HCT116 (cell line): ENCODE data around the gene KRTAP4-6. TPM values are rescaled to one million over a fixed set of nuclear protein-coding genes. Genes with fewer than 3 reads are reported as not detected.

ENCODE experiments used
- ATAC-seq: fragments of 200-7000 bp; cut with Tn5 transposase; 2 replicates; pipeline ENCODE4 v1.9.1; 2020; ENCODE audit warnings: mild to moderate bottlenecking, moderate library complexity
- BruUV-seq: library from RNA; stranded (reverse); fragments of 400-500 nt; replicated peaks from 2 replicates; lab custom pipeline; 2021; lab: Mats Ljungman, UMichigan
- CTCF ChIA-PET: fragments of 300-600 bp; sonication (Branson Sonifier 250); formaldehyde crosslinking; loops from one replicate; lab custom pipeline; 2021; ENCODE audit warnings: antibody characterized with exemption; lab: Charles Lee
- POLR2A ChIA-PET: fragments of 300-600, 350-600 bp; sonication (Branson Sonifier 250); formaldehyde crosslinking; loops from one replicate; lab custom pipeline; 2021; ENCODE audit warnings: antibody characterized with exemption; lab: Charles Lee
- RAD21 ChIA-PET, 2 experiments: fragments of 300-600 bp; sonication (Branson Sonifier 250); formaldehyde crosslinking; loops; one replicate each; lab custom pipeline; 2023; ENCODE audit warnings: low total read pairs in 2 of 2; ENCODE audit not compliant: uncharacterized antibody in 2 of 2, unreplicated experiment in 2 of 2, low non-redundant PET in 1 of 2; lab: Charles Lee
- DNase-seq: peaks from one replicate; pipeline ENCODE4 v3.0.0-alpha.2; 2010; ENCODE audit warnings: low read depth, low spot score
- H2AFZ ChIP-seq: fragments of 200-600 bp; shearing (Covaris generic), sonication (generic); 2 replicates; pipeline ENCODE4 v1.6.1; 2017; ENCODE audit warnings: low read depth, mixed run types, mixed read lengths, antibody characterized with exemption, low read length; ENCODE audit not compliant: poor library complexity, severe bottlenecking
- H3K27ac ChIP-seq: 2 replicates; pipeline ENCODE4 v1.5.1; 2012; ENCODE audit warnings: low read depth, low read length
- H3K27me3 ChIP-seq: fragments of 200-600 bp; sonication (generic); 2 replicates; pipeline ENCODE4 v1.6.1; 2016; ENCODE audit warnings: mixed run types, low read length, mixed read lengths; ENCODE audit not compliant: insufficient read depth
- H3K36me3 ChIP-seq, 2 experiments: fragments of 200-500 bp in 1 of 2; fragments of 200-600 bp in 1 of 2; sonication (Bioruptor generic) in 1 of 2; sonication (generic) in 1 of 2; 2 replicates each; pipeline versions ENCODE4 v1.5.1 to v1.6.1; 2014 to 2016; ENCODE audit warnings: low read length in 2 of 2, inconsistent platforms in 1 of 2, mixed read lengths in 1 of 2, mixed run types in 1 of 2; ENCODE audit not compliant: insufficient read depth in 2 of 2, control insufficient read depth in 1 of 2
- H3K4me1 ChIP-seq, 2 experiments: fragments of 200-600 bp in 1 of 2; sonication (generic) in 1 of 2; 2 replicates each; pipeline versions ENCODE4 v1.5.1 to v1.6.1; 2012 to 2017; ENCODE audit warnings: low read length in 2 of 2, inconsistent platforms in 1 of 2, mild to moderate bottlenecking in 1 of 2, mixed read lengths in 1 of 2, mixed run types in 1 of 2, moderate library complexity in 1 of 2; ENCODE audit not compliant: insufficient read depth in 2 of 2, control insufficient read depth in 1 of 2
- H3K4me2 ChIP-seq: fragments of 200-600 bp; sonication (generic); 2 replicates; pipeline ENCODE4 v1.6.1; 2017; ENCODE audit warnings: mixed run types, low read length, mixed read lengths
- H3K4me3 ChIP-seq, 2 experiments: fragments of 200-600 bp in 1 of 2; sonication (generic) in 1 of 2; replicated peaks in 1 of 2; 2 replicates each; pipeline ENCODE4 v1.5.1; 2011 to 2016; ENCODE audit warnings: low read length in 2 of 2, control low read depth in 1 of 2, low read depth in 1 of 2, mild to moderate bottlenecking in 1 of 2, mixed read lengths in 1 of 2, mixed run types in 1 of 2
- H3K79me2 ChIP-seq: fragments of 200-600 bp; sonication (generic); 2 replicates; pipeline ENCODE4 v1.6.1; 2017; ENCODE audit warnings: mild to moderate bottlenecking, mixed run types, low read length, moderate library complexity, mixed read lengths; ENCODE audit not compliant: insufficient read depth
- H3K9ac ChIP-seq: fragments of 200-600 bp; sonication (generic); 2 replicates; pipeline ENCODE4 v1.6.1; 2016; ENCODE audit warnings: low read length, mixed read lengths
- H3K9me2 ChIP-seq: fragments of 200-600 bp; sonication (generic), shearing (Covaris generic); 2 replicates; pipeline ENCODE4 v1.6.1; 2017; ENCODE audit warnings: mixed run types, mild to moderate bottlenecking, moderate library complexity; ENCODE audit not compliant: insufficient read depth
- H3K9me3 ChIP-seq, 2 experiments: fragments of 200-500 bp in 1 of 2; fragments of 200-600 bp in 1 of 2; sonication (Bioruptor generic) in 1 of 2; sonication (generic) in 1 of 2; 2 replicates each; pipeline ENCODE4 v1.6.1; 2014 to 2017; ENCODE audit warnings: low read length in 2 of 2, mixed read lengths in 2 of 2, inconsistent platforms in 1 of 2, low read depth in 1 of 2, mild to moderate bottlenecking in 1 of 2, mixed run types in 1 of 2, moderate library complexity in 1 of 2; ENCODE audit not compliant: control insufficient read depth in 1 of 2, insufficient read depth in 1 of 2
- H4K20me1 ChIP-seq: fragments of 200-600 bp; sonication (generic), shearing (Covaris generic); 2 replicates; pipeline ENCODE4 v1.6.1; 2017; ENCODE audit warnings: mixed run types, mild to moderate bottlenecking, moderate library complexity; ENCODE audit not compliant: insufficient read depth
- CTCF ChIP-seq, 3 experiments: fragments of 200-600 bp in 1 of 3; sonication (generic) in 1 of 3; IDR thresholded peaks in 2 of 3; conservative IDR thresholded peaks in 1 of 3; 2 replicates each; pipeline ENCODE4 v1.5.1; 2012 to 2017; ENCODE audit warnings: low read depth in 2 of 3, low read length in 2 of 3, antibody characterized with exemption in 1 of 3, borderline replicate concordance in 1 of 3, control low read depth in 1 of 3, mild to moderate bottlenecking in 1 of 3, mixed read lengths in 1 of 3, mixed run types in 1 of 3, moderate library complexity in 1 of 3; ENCODE audit not compliant: insufficient read depth in 1 of 3
- ELF1 ChIP-seq: IDR thresholded peaks from 2 replicates; pipeline ENCODE4 v1.6.1; 2012; ENCODE audit warnings: low read depth, borderline replicate concordance
- RAD21 ChIP-seq: IDR thresholded peaks from 2 replicates; pipeline ENCODE4 v1.6.1; 2012; ENCODE audit warnings: low read depth, mild to moderate bottlenecking
- REST ChIP-seq: IDR thresholded peaks from 2 replicates; pipeline ENCODE4 v1.6.1; 2012; ENCODE audit warnings: low read depth
- SP1 ChIP-seq: IDR thresholded peaks from 2 replicates; pipeline ENCODE4 v1.6.1; 2012; ENCODE audit warnings: low read depth
- TCF7L2 ChIP-seq: IDR thresholded peaks from 2 replicates; pipeline ENCODE4 v1.7.0; 2011; ENCODE audit warnings: borderline replicate concordance, inconsistent platforms; ENCODE audit not compliant: insufficient read depth, insufficient read length; ENCODE audit errors: extremely low read depth
- YY1 ChIP-seq: IDR thresholded peaks from 2 replicates; pipeline ENCODE4 v1.6.1; 2011; ENCODE audit warnings: low read length, low read depth, moderate library complexity, mild to moderate bottlenecking; ENCODE audit not compliant: insufficient replicate concordance; ENCODE audit errors: extremely low read depth
- ZFX ChIP-seq: fragments of 450-650 bp; IDR thresholded peaks from 2 replicates; pipeline ENCODE4 v1.6.1; 2017
- ZNF274 ChIP-seq: fragments of 200-500 bp; sonication (Bioruptor generic); IDR thresholded peaks from 2 replicates; pipeline ENCODE4 v1.6.1; 2014; ENCODE audit warnings: mild to moderate bottlenecking, low read depth, low read length, inconsistent platforms
- intact Hi-C: fragments of 100-400 bp; cut with micrococcal nuclease; formaldehyde crosslinking; loops from 2 replicates; pipeline ENCODE4 v1.10.0; 2022
- total RNA-seq: library from RNA; stranded (reverse); gene quantifications from one replicate; pipeline ENCODE4 v1.2.1, GENCODE V29; 2021; ENCODE audit not compliant: unreplicated experiment
- TF ChIP-seq, protein P1 (sequence below): IDR thresholded peaks from 2 replicates; pipeline ENCODE4 v1.6.1; 2012
- TF ChIP-seq, protein P2 (sequence below): IDR thresholded peaks from 2 replicates; pipeline ENCODE4 v1.6.1; 2011; ENCODE audit warnings: mild to moderate bottlenecking, low read length, moderate library complexity; ENCODE audit not compliant: insufficient replicate concordance; ENCODE audit errors: extremely low read depth
- TF ChIP-seq, protein P3 (sequence below): IDR thresholded peaks from 2 replicates; pipeline ENCODE4 v1.6.1; 2012

The KRTAP4-6 gene
- total RNA-seq, 1 experiment from 2014 or later, result not detected

DNA sequence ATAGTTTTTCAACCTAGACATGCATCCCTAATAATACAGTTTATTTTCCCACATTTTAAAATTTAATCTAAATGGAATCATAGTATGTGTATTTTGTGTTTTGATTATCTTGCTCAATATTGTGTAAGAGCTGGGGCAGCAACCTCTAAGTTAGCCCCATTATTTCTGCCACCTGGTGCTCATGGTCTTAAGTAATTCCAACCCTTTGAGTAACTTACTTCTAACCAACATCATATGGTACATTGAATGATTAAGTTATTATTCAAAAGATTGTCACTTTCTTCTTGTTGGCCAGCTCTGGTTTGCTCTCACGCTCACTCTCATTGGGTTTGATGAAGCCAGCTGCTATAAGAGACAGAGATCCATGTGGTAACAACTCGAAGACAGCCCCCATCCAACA, 31.5 kb upstream of the KRTAP4-6 start (continued):
- TF ChIP-seq REST, result no peak
- TF ChIP-seq ELF1, result no peak
- no peak for TF ChIP-seq YY1

DNA sequence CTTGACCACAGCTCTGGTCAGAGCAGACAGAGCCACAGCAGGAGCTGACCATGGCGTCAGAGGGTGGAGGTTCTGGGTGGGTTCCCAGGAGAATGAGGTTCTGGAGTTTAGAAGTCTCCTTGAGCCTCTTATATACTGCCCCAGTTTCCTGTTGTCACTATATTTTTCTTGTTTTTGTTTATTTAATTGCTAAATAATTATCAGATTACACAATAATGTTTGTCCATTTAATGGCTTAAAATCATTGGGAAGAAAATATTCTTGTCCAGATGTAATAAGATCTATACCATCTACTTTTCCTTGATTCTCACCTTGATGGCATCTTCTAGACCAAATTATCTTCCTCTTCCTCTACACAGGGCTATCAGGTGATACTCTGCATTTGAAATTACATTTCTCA, 27.8 kb upstream of the KRTAP4-6 start, which contains the start of gene KRTAP4-3:
KRTAP4-3 (minus strand) TSS at position 101 of the 400 bp plus-strand sequence; CDS start at position 52, 49 bp downstream.
- ChIA-PET POLR2A (no interaction called here), CTCF (no interaction called here), RAD21 (no interaction called here)
- Histone ChIP-seq H3K9me2 (no peaks in the 10 kb centered on the region), H3K79me2 (no peaks in the 10 kb centered on the region), H4K20me1 (no peaks in the 10 kb centered on the region), H3K9ac (no peak within 1 kb of the TSS), H3K27ac (no peak within 1 kb of the TSS), H3K27me3 (no peaks in the 10 kb centered on the region), H3K9me3 (no peaks in the 10 kb centered on the region; a peak in 1 of 4 replicates), H3K4me2 (no peak within 1 kb of the TSS), H3K4me1 (no peaks in the 10 kb centered on the region), H2AFZ (no peak within 1 kb of the TSS), H3K36me3 (no peaks in the 10 kb centered on the region), H3K4me3 (no peak within 1 kb of the TSS)
- ATAC-seq (no peak), DNase-seq (no peak)
- BruUV-seq, result no TSS peak
- intact Hi-C loops, result no loop called here
- no peak for TF ChIP-seq RAD21
- no peak for TF ChIP-seq ZFX
- TF ChIP-seq ZNF274, result no peak
- no peak for TF ChIP-seq TCF7L2
- no peak for TF ChIP-seq CTCF (IDR thresholded peaks at IDR 0.05 in 2 of 3, conservative IDR thresholded peaks at IDR 0.05 in 1 of 3; ENCODE audit: borderline replicate concordance in 1 of 3, insufficient read depth in 1 of 3, low read depth in 2 of 3, low read length in 2 of 3)
- no peak for TF ChIP-seq SP1
- TF ChIP-seq REST, result no peak
- TF ChIP-seq, protein P1, sequence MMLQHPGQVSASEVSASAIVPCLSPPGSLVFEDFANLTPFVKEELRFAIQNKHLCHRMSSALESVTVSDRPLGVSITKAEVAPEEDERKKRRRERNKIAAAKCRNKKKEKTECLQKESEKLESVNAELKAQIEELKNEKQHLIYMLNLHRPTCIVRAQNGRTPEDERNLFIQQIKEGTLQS, result no peak
- TF ChIP-seq, protein P2, sequence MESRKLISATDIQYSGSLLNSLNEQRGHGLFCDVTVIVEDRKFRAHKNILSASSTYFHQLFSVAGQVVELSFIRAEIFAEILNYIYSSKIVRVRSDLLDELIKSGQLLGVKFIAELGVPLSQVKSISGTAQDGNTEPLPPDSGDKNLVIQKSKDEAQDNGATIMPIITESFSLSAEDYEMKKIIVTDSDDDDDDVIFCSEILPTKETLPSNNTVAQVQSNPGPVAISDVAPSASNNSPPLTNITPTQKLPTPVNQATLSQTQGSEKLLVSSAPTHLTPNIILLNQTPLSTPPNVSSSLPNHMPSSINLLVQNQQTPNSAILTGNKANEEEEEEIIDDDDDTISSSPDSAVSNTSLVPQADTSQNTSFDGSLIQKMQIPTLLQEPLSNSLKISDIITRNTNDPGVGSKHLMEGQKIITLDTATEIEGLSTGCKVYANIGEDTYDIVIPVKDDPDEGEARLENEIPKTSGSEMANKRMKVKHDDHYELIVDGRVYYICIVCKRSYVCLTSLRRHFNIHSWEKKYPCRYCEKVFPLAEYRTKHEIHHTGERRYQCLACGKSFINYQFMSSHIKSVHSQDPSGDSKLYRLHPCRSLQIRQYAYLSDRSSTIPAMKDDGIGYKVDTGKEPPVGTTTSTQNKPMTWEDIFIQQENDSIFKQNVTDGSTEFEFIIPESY, result no peak
- TF ChIP-seq, protein P3, sequence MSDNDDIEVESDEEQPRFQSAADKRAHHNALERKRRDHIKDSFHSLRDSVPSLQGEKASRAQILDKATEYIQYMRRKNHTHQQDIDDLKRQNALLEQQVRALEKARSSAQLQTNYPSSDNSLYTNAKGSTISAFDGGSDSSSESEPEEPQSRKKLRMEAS, result no peak
